H9 (cell line): ENCODE data around the gene MROH2A. TPM values are rescaled to one million over a fixed set of nuclear protein-coding genes. Genes with fewer than 3 reads are reported as not detected.

Experiments used
- DNase-seq: peaks from one replicate; pipeline ENCODE4 v3.0.0-alpha.2; 2017
- H2AFZ ChIP-seq: one replicate; pipeline ENCODE4 v1.6.1; 2013; ENCODE audit warnings: mild to moderate bottlenecking, low read length, control low read depth, moderate library complexity
- H2AK5ac ChIP-seq: 2 replicates; pipeline ENCODE4 v1.6.1; 2013; ENCODE audit warnings: low read length, control low read depth, mixed read lengths; ENCODE audit not compliant: insufficient read length
- H2BK120ac ChIP-seq: one replicate; pipeline ENCODE4 v1.6.1; 2013; ENCODE audit warnings: low read depth, mild to moderate bottlenecking, low read length, control low read depth, inconsistent platforms; ENCODE audit not compliant: poor library complexity, severe bottlenecking
- H2BK12ac ChIP-seq: 2 replicates; pipeline ENCODE4 v1.6.1; 2013; ENCODE audit warnings: low read length, control low read depth, mixed read lengths, low read depth; ENCODE audit not compliant: insufficient read length
- H2BK15ac ChIP-seq: 2 replicates; pipeline ENCODE4 v1.6.1; 2013; ENCODE audit warnings: low read depth, low read length, control low read depth
- H2BK20ac ChIP-seq: one replicate; pipeline ENCODE4 v1.6.1; 2013; ENCODE audit warnings: low read depth, mild to moderate bottlenecking, low read length, control low read depth, inconsistent platforms; ENCODE audit not compliant: poor library complexity, severe bottlenecking
- H2BK5ac ChIP-seq: 2 replicates; pipeline ENCODE4 v1.6.1; 2013; ENCODE audit warnings: low read length, control low read depth, mixed read lengths; ENCODE audit not compliant: insufficient read length
- H3K14ac ChIP-seq: 2 replicates; pipeline ENCODE4 v1.6.1; 2013; ENCODE audit warnings: low read length, control low read depth; ENCODE audit not compliant: insufficient read depth
- H3K18ac ChIP-seq: 2 replicates; pipeline ENCODE4 v1.6.1; 2013; ENCODE audit warnings: low read depth, mild to moderate bottlenecking, mixed read lengths, low read length, control low read depth; ENCODE audit not compliant: insufficient read length
- H3K23ac ChIP-seq: 2 replicates; pipeline ENCODE4 v1.6.1; 2013; ENCODE audit warnings: low read length, control low read depth, mixed read lengths, low read depth; ENCODE audit not compliant: insufficient read length
- H3K23me2 ChIP-seq: 2 replicates; pipeline ENCODE4 v1.6.1; 2013; ENCODE audit warnings: low read depth, mild to moderate bottlenecking, mixed read lengths, low read length, control low read depth; ENCODE audit not compliant: insufficient read length, poor library complexity, severe bottlenecking
- H3K27ac ChIP-seq: 2 replicates; pipeline ENCODE4 v1.5.1; 2013; ENCODE audit warnings: low read length, control low read depth, mixed read lengths, low read depth; ENCODE audit not compliant: insufficient read length
- H3K27me3 ChIP-seq: 2 replicates; pipeline ENCODE4 v1.6.1; 2013; ENCODE audit warnings: low read length, control low read depth, inconsistent platforms; ENCODE audit not compliant: insufficient read depth
- H3K4ac ChIP-seq: 2 replicates; pipeline ENCODE4 v1.6.1; 2013; ENCODE audit warnings: low read depth, mild to moderate bottlenecking, control low read depth, inconsistent platforms, low read length, moderate library complexity
- H3K4me1 ChIP-seq: 2 replicates; pipeline ENCODE4 v1.6.1; 2013; ENCODE audit warnings: low read length, control low read depth, inconsistent platforms; ENCODE audit not compliant: insufficient read depth
- H3K4me2 ChIP-seq: 2 replicates; pipeline ENCODE4 v1.6.1; 2013; ENCODE audit warnings: low read length, control low read depth, mixed read lengths; ENCODE audit not compliant: insufficient read length, insufficient read depth
- H3K56ac ChIP-seq: 2 replicates; pipeline ENCODE4 v1.6.1; 2013; ENCODE audit warnings: low read depth, mild to moderate bottlenecking, mixed read lengths, low read length, control low read depth; ENCODE audit not compliant: insufficient read length
- H3K79me1 ChIP-seq: 2 replicates; pipeline ENCODE4 v1.6.1; 2013; ENCODE audit warnings: low read depth, mild to moderate bottlenecking, moderate library complexity, low read length, control low read depth, inconsistent platforms; ENCODE audit not compliant: insufficient read depth, poor library complexity, severe bottlenecking
- H3K79me2 ChIP-seq: 2 replicates; pipeline ENCODE4 v1.6.1; 2013; ENCODE audit warnings: low read length, control low read depth, inconsistent platforms; ENCODE audit not compliant: insufficient read depth
- H3K9ac ChIP-seq: 2 replicates; pipeline ENCODE4 v1.6.1; 2013; ENCODE audit warnings: low read length, control low read depth, mixed read lengths; ENCODE audit not compliant: insufficient read length; ENCODE audit errors: extremely low read depth
- H3K9me3 ChIP-seq: one replicate; pipeline ENCODE4 v1.6.1; 2013; ENCODE audit warnings: low read depth, low read length, inconsistent platforms; ENCODE audit not compliant: control insufficient read depth
- H3T11ph ChIP-seq: one replicate; pipeline ENCODE4 v1.6.1; 2013; ENCODE audit warnings: mild to moderate bottlenecking, low read length, control low read depth, inconsistent platforms
- H4K20me1 ChIP-seq: one replicate; pipeline ENCODE4 v1.6.1; 2013; ENCODE audit not compliant: control insufficient read depth, insufficient read length, insufficient read depth
- H4K5ac ChIP-seq: 2 replicates; pipeline ENCODE4 v1.6.1; 2013; ENCODE audit warnings: low read depth, mild to moderate bottlenecking, mixed read lengths, low read length, control low read depth; ENCODE audit not compliant: insufficient read length
- H4K8ac ChIP-seq: replicated peaks from 2 replicates; pipeline ENCODE4 v1.6.1; 2013; ENCODE audit warnings: low read length, control low read depth, mixed read lengths, low read depth; ENCODE audit not compliant: insufficient read length
- H4K91ac ChIP-seq: 2 replicates; pipeline ENCODE4 v1.6.1; 2013; ENCODE audit warnings: low read depth, mild to moderate bottlenecking, moderate library complexity, mixed read lengths, low read length, control low read depth; ENCODE audit not compliant: insufficient read length
- H3K27ac Mint-ChIP-seq, 3 experiments: 2 replicates in 2 of 3; 3 replicates in 1 of 3; pipeline ENCODE4 v1.8.0; 2020 to 2021; ENCODE audit warnings: mixed read lengths in 3 of 3, mild to moderate bottlenecking in 1 of 3, moderate library complexity in 1 of 3
- H3K27me3 Mint-ChIP-seq: 2 replicates; pipeline ENCODE4 v1.8.0; 2021; ENCODE audit warnings: low read depth, mild to moderate bottlenecking, moderate library complexity, mixed read lengths
- H3K36me3 Mint-ChIP-seq, 3 experiments: 2 replicates in 2 of 3; 3 replicates in 1 of 3; pipeline ENCODE4 v1.8.0; 2020 to 2021; ENCODE audit warnings: low read depth in 3 of 3, mixed read lengths in 3 of 3; ENCODE audit not compliant: insufficient read depth in 1 of 3
- H3K4me1 Mint-ChIP-seq, 2 experiments: 2 replicates each; pipeline ENCODE4 v1.8.0; 2020; ENCODE audit warnings: mixed read lengths in 2 of 2
- H3K4me3 Mint-ChIP-seq, 2 experiments: 2 replicates in 1 of 2; 3 replicates in 1 of 2; pipeline ENCODE4 v1.8.0; 2020 to 2021; ENCODE audit warnings: mild to moderate bottlenecking in 2 of 2, mixed read lengths in 2 of 2, moderate library complexity in 1 of 2
- H3K9me3 Mint-ChIP-seq, 2 experiments: 2 replicates in 1 of 2; 3 replicates in 1 of 2; pipeline ENCODE4 v1.8.0; 2020; ENCODE audit warnings: mild to moderate bottlenecking in 2 of 2, mixed read lengths in 2 of 2, moderate library complexity in 1 of 2
- CTCF ChIP-seq: fragments of 200-600 bp; sonication (generic); conservative IDR thresholded peaks from 3 replicates; pipeline ENCODE4 v1.8.0; 2021; ENCODE audit warnings: antibody characterized with exemption, mild to moderate bottlenecking
- WGBS: extraction: QIAGEN DNeasy Blood & Tissue Kit; methylation state at CpG from one replicate; pipeline ENCODE4 v1.1.7; 2013; ENCODE audit warnings: missing lambda C conversion rate, low lambda C conversion rate, mixed read lengths; ENCODE audit not compliant: insufficient read length; ENCODE audit errors: extremely low coverage; 5-methylcytosine and 5-hydroxymethylcytosine counted together
- total RNA-seq: library from RNA; stranded (reverse); gene quantifications from 2 replicates; pipeline ENCODE4 v1.2.1, GENCODE V29; 2021

Gene MROH2A
- total RNA-seq, 1 experiment from 2014 or later: not detected

GRCh38 chr2:233824373-233824772 lies 46.2 kb downstream of the MROH2A start:
- Histone ChIP-seq H3K9ac (no peak overlapping the region), H3K56ac (no peak overlapping the region), H3K18ac (no peak overlapping the region), H2BK20ac (no peak overlapping the region), H3K23ac (no peak overlapping the region), H3K27ac (no peak overlapping the region), H2BK120ac (no peak overlapping the region), H4K91ac (no peak overlapping the region), H4K8ac (no peak overlapping the region), H3K9me3 (no peaks in the 10 kb centered on the region), H2AFZ (no peak overlapping the region), H4K20me1 (no peaks in the 10 kb centered on the region), H4K5ac (no peak overlapping the region), H2BK15ac (no peak overlapping the region), H3K79me2 (no peaks in the 10 kb centered on the region), H3T11ph (no peak overlapping the region), H3K4ac (no peak overlapping the region), H3K4me2 (no peak overlapping the region), H3K23me2 (no peaks in the 10 kb centered on the region), H3K4me1 (no peaks in the 10 kb centered on the region), H3K79me1 (no peaks in the 10 kb centered on the region), H3K14ac (no peak overlapping the region), H2AK5ac (no peak overlapping the region), H2BK5ac (no peak overlapping the region), H2BK12ac (no peak overlapping the region), H3K27me3 (no peaks in the 10 kb centered on the region)
- Mint-ChIP-seq H3K27me3 (peaks cover 5% of the 10 kb centered on the region), H3K4me1 (no peaks in the 10 kb centered on the region; a peak in 1 of 4 replicates), H3K36me3 (no peaks in the 10 kb centered on the region), H3K4me3 (no peak overlapping the region), H3K27ac (no peak overlapping the region), H3K9me3 (peaks cover 4 to 7% of the 10 kb centered on the region in 2 experiments; a peak in 4 of 5 replicates)
- WGBS: no CpG with 5 or more reads among the region's 7 CpGs
- TF ChIP-seq CTCF: no peak
- DNase-seq: peak; percentile 56
